IMR-90 (cell line): ENCODE data around the gene CBR4. TPM values are rescaled to one million over a fixed set of nuclear protein-coding genes. Genes with fewer than 3 reads are reported as not detected.
"Not testable (repeated sequence)": the region's sequence is repeated elsewhere in the genome, so short reads cannot be mapped to it uniquely, and the experiment has no call there.

Experiments
- ATAC-seq: fragments of 200-7000 bp; cut with Tn5 transposase; 2 replicates; pipeline ENCODE4 v1.9.1; 2020; ENCODE audit warnings: low read depth, mild to moderate bottlenecking, moderate library complexity
- BruUV-seq: library from RNA; stranded (reverse); fragments of 400-500 nt; replicated peaks from 2 replicates; lab custom pipeline; 2021; lab: Mats Ljungman, UMichigan
- CTCF ChIA-PET: fragments of 300-600 bp; formaldehyde crosslinking; extraction: SDS; loops from one replicate; lab custom pipeline; 2021; ENCODE audit warnings: antibody characterized with exemption; lab: Yijun Ruan, JAX
- POLR2A ChIA-PET: fragments of 300-600 bp; sonication (Branson Sonifier 250); formaldehyde crosslinking; loops from one replicate; lab custom pipeline; 2022; ENCODE audit warnings: antibody characterized with exemption; ENCODE audit not compliant: unreplicated experiment; lab: Charles Lee
- DNase-seq: peaks from one replicate; pipeline ENCODE4 v3.0.0; 2013
- H2AFZ ChIP-seq: replicated peaks from 2 replicates; pipeline ENCODE3; 2013; ENCODE audit warnings: low read length, mild to moderate bottlenecking; ENCODE audit not compliant: poor library complexity
- H2AK5ac ChIP-seq: 2 replicates; pipeline ENCODE4 v1.6.1; 2013; ENCODE audit warnings: low read depth, low read length, inconsistent platforms
- H2AK9ac ChIP-seq: replicated peaks from 2 replicates; pipeline ENCODE3; 2013; ENCODE audit warnings: mild to moderate bottlenecking, low read depth, low read length, moderate library complexity; ENCODE audit not compliant: poor library complexity
- H2BK120ac ChIP-seq: 2 replicates; pipeline ENCODE4 v1.6.1; 2013; ENCODE audit warnings: low read depth, low read length, inconsistent platforms
- H2BK15ac ChIP-seq: 3 replicates; pipeline ENCODE4 v1.6.1; 2013; ENCODE audit warnings: low read depth, low read length, inconsistent platforms
- H2BK20ac ChIP-seq: 2 replicates; pipeline ENCODE4 v1.6.1; 2013; ENCODE audit warnings: low read depth, mild to moderate bottlenecking, inconsistent platforms, low read length, moderate library complexity
- H2BK5ac ChIP-seq: 2 replicates; pipeline ENCODE4 v1.6.1; 2013; ENCODE audit warnings: mild to moderate bottlenecking, low read depth, low read length, inconsistent platforms; ENCODE audit not compliant: poor library complexity, severe bottlenecking
- H3K14ac ChIP-seq: replicated peaks from 2 replicates; pipeline ENCODE4 v1.6.1; 2013; ENCODE audit warnings: low read depth, low read length, inconsistent platforms
- H3K18ac ChIP-seq: 2 replicates; pipeline ENCODE4 v1.6.1; 2013; ENCODE audit warnings: low read depth, low read length, control low read depth
- H3K23ac ChIP-seq: 2 replicates; pipeline ENCODE4 v1.6.1; 2013; ENCODE audit warnings: low read depth, low read length, inconsistent platforms
- H3K27ac ChIP-seq: 2 replicates; pipeline ENCODE4 v1.5.1; 2013; ENCODE audit warnings: mild to moderate bottlenecking, control low read depth, low read length; ENCODE audit not compliant: insufficient read depth
- H3K27me3 ChIP-seq: 2 replicates; pipeline ENCODE4 v1.6.1; 2013; ENCODE audit warnings: low read length; ENCODE audit not compliant: control insufficient read depth, insufficient read depth
- H3K36me3 ChIP-seq: 2 replicates; pipeline ENCODE4 v1.6.1; 2013; ENCODE audit warnings: low read length, mixed read lengths; ENCODE audit not compliant: control insufficient read depth, insufficient read depth
- H3K4ac ChIP-seq: 2 replicates; pipeline ENCODE4 v1.6.1; 2013; ENCODE audit warnings: low read depth, low read length, inconsistent platforms
- H3K4me1 ChIP-seq: 2 replicates; pipeline ENCODE4 v1.6.1; 2013; ENCODE audit warnings: low read length, mixed read lengths; ENCODE audit not compliant: control insufficient read depth, insufficient read depth
- H3K4me2 ChIP-seq: 2 replicates; pipeline ENCODE4 v1.6.1; 2013; ENCODE audit warnings: low read depth, mild to moderate bottlenecking, control low read depth, low read length, moderate library complexity
- H3K4me3 ChIP-seq: 2 replicates; pipeline ENCODE4 v1.5.1; 2013; ENCODE audit warnings: low read depth, mild to moderate bottlenecking, control low read depth, low read length, moderate library complexity; ENCODE audit not compliant: insufficient read depth
- H3K56ac ChIP-seq: 2 replicates; pipeline ENCODE4 v1.6.1; 2013; ENCODE audit warnings: low read length, inconsistent platforms; ENCODE audit not compliant: insufficient read depth; ENCODE audit errors: extremely low read depth
- H3K79me1 ChIP-seq, 2 experiments: 2 replicates each; pipeline ENCODE4 v1.6.1; 2013; ENCODE audit warnings: low read length in 2 of 2, inconsistent platforms in 1 of 2, low read depth in 1 of 2
- H3K9ac ChIP-seq: 2 replicates; pipeline ENCODE4 v1.6.1; 2013; ENCODE audit warnings: low read depth, low read length, control low read depth
- H3K9me1 ChIP-seq: 2 replicates; pipeline ENCODE4 v1.6.1; 2013; ENCODE audit warnings: low read length, inconsistent platforms; ENCODE audit not compliant: insufficient read depth
- H3K9me3 ChIP-seq: 2 replicates; pipeline ENCODE4 v1.6.1; 2013; ENCODE audit warnings: low read length; ENCODE audit not compliant: control insufficient read depth, insufficient read depth
- H4K20me1 ChIP-seq: 2 replicates; pipeline ENCODE4 v1.6.1; 2013; ENCODE audit warnings: low read length, inconsistent platforms; ENCODE audit not compliant: insufficient read depth
- H4K5ac ChIP-seq: 2 replicates; pipeline ENCODE4 v1.6.1; 2013; ENCODE audit warnings: mild to moderate bottlenecking, low read depth, low read length, control low read depth
- H4K8ac ChIP-seq, 2 experiments: 2 replicates each; pipeline ENCODE4 v1.6.1; 2013; ENCODE audit warnings: low read depth in 2 of 2, low read length in 2 of 2, control low read depth in 1 of 2, inconsistent platforms in 1 of 2
- H4K91ac ChIP-seq: 2 replicates; pipeline ENCODE4 v1.6.1; 2013; ENCODE audit warnings: low read depth, low read length, inconsistent platforms; ENCODE audit not compliant: insufficient read depth
- BHLHE40 ChIP-seq: fragments of 150-350 bp; IDR thresholded peaks from 2 replicates; pipeline ENCODE4 v1.6.1; 2016; ENCODE audit warnings: mild to moderate bottlenecking, low read depth, low read length
- CEBPB ChIP-seq: IDR thresholded peaks from 2 replicates; pipeline ENCODE4 v1.6.1; 2012; ENCODE audit warnings: low read depth, low read length, improper control_type of control experiment
- FOS ChIP-seq: fragments of 150-350 bp; IDR thresholded peaks from 2 replicates; pipeline ENCODE4 v1.6.1; 2016; ENCODE audit warnings: low read depth, low read length
- MAZ ChIP-seq: IDR thresholded peaks from 2 replicates; pipeline ENCODE4 v1.6.1; 2012; ENCODE audit warnings: low read depth, mild to moderate bottlenecking, low read length, improper control_type of control experiment, moderate library complexity, borderline replicate concordance
- MXI1 ChIP-seq: IDR thresholded peaks from 2 replicates; pipeline ENCODE4 v1.6.1; 2012; ENCODE audit warnings: low read depth, mild to moderate bottlenecking, low read length, moderate library complexity, borderline replicate concordance
- NFE2L2 ChIP-seq: fragments of 150-350 bp; IDR thresholded peaks from 2 replicates; pipeline ENCODE4 v1.6.1; 2016; ENCODE audit warnings: low read depth, mild to moderate bottlenecking, low read length
- POLR2A ChIP-seq: IDR thresholded peaks from 2 replicates; pipeline ENCODE4 v1.6.1; 2012; ENCODE audit warnings: mild to moderate bottlenecking, low read depth, low read length
- RCOR1 ChIP-seq: IDR thresholded peaks from 2 replicates; pipeline ENCODE4 v1.6.1; 2012; ENCODE audit warnings: mild to moderate bottlenecking, low read length, improper control_type of control experiment; ENCODE audit not compliant: insufficient replicate concordance
- RFX5 ChIP-seq: IDR thresholded peaks from 2 replicates; pipeline ENCODE4 v1.8.0; 2012; ENCODE audit warnings: low read depth, mild to moderate bottlenecking, low read length, moderate library complexity
- WGBS, 2 experiments: methylation state at CpG; one replicate each; pipeline versions ENCODE4 v1.1.5 to v1.1.7; 2013; ENCODE audit warnings: missing lambda C conversion rate in 2 of 2; ENCODE audit not compliant: insufficient read length in 1 of 2; ENCODE audit errors: extremely low coverage in 2 of 2; 5-methylcytosine and 5-hydroxymethylcytosine counted together
- dilution Hi-C: fragments of 300-500 bp; cut with HindIII; formaldehyde crosslinking; loops from one replicate; pipeline ENCODE4 v1.14.3; 2018; ENCODE audit warnings: low sequenced_read_pairs; ENCODE audit not compliant: unreplicated experiment
- in situ Hi-C: fragments of 300-500 bp; cut with MboI; formaldehyde crosslinking; loops from 3 replicates; pipeline ENCODE4 v1.14.3; 2019; ENCODE audit warnings: low sequenced_read_pairs, inconsistent platforms, mixed read lengths
- intact Hi-C: fragments of 100-400 bp; cut with micrococcal nuclease; formaldehyde crosslinking; loops from 2 replicates; pipeline ENCODE4 v1.10.0; 2022
- polyA plus RNA-seq, 3 experiments: library from polyadenylated mRNA; depleted of rRNA; stranded (reverse); fragments of >200 nt; gene quantifications; 2 replicates each; pipeline ENCODE4 v1.2.3, GENCODE V29; 2012; ENCODE audit warnings: low replicate concordance in 1 of 3
- total RNA-seq: library from RNA; depleted of rRNA; stranded (reverse); fragments of >200 nt; gene quantifications from 2 replicates; pipeline ENCODE4 v1.2.3, GENCODE V29; 2012

CBR4 gene
- total and polyA plus RNA-seq, 2 of the 4 experiments (the other 2 are of a cell fraction), result 2.7 to 4.5 TPM

DNA sequence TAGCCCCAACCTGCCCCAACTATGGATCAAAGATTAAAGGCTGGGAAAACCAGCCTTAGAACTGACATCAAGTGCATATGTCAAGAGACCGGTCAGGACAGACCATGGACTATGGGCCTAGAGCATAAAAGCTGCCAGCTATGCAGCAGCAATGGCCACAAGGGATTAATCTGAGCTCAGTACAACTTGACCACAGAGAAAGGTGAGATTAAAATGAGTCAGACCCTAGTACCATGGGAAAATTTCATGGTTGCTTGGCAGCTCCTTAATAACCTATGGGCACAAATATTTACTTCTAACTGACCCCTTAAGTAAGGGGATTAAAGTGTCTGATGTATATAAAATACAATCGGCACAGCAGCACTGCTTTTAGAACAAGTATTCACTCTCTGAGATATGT lies 54.4 kb downstream of the CBR4 start:
- no peak for DNase-seq
- Histone ChIP-seq H3K9me1 (no peaks in the 10 kb centered on the region), H3K36me3 (no peaks in the 10 kb centered on the region), H3K4ac (no peak overlapping the region), H4K8ac (no peak overlapping the region), H2BK120ac (no peak overlapping the region), H3K9ac (no peak overlapping the region), H2BK15ac (no peak overlapping the region), H3K23ac (no peak overlapping the region), H2BK20ac (no peak overlapping the region), H3K9me3 (no peaks in the 10 kb centered on the region), H3K4me3 (no peak overlapping the region), H4K91ac (no peak overlapping the region), H2AFZ (no peak overlapping the region), H4K20me1 (no peaks in the 10 kb centered on the region), H2BK5ac (no peak overlapping the region), H3K14ac (no peak overlapping the region), H3K18ac (no peak overlapping the region), H4K5ac (no peak overlapping the region), H3K79me1 (no peaks in the 10 kb centered on the region), H3K4me2 (no peak overlapping the region), H3K4me1 (no peaks in the 10 kb centered on the region), H3K56ac (no peak overlapping the region), H2AK9ac (no peak overlapping the region), H3K27me3 (no peaks in the 10 kb centered on the region), H2AK5ac (no peak overlapping the region), H3K27ac (no peak overlapping the region)
- ChIA-PET CTCF (no interaction called here), POLR2A (no interaction called here)
- no peak for ATAC-seq
- BruUV-seq, result no TSS peak
- 91% methylated on average over 1 of the region's 2 CpGs; no CpG with 5 or more reads in 1 of the 2 experiments for WGBS, 2 experiments
- TF ChIP-seq CEBPB (no peak), FOS (no peak), BHLHE40 (no peak), POLR2A (no peak), RFX5 (no peak), MXI1 (no peak), RCOR1 (no peak), MAZ (no peak), NFE2L2 (no peak)
- dilution Hi-C loops, result no loop called here
- intact Hi-C loops, result no loop called here
- in situ Hi-C loops, result no loop called here

DNA sequence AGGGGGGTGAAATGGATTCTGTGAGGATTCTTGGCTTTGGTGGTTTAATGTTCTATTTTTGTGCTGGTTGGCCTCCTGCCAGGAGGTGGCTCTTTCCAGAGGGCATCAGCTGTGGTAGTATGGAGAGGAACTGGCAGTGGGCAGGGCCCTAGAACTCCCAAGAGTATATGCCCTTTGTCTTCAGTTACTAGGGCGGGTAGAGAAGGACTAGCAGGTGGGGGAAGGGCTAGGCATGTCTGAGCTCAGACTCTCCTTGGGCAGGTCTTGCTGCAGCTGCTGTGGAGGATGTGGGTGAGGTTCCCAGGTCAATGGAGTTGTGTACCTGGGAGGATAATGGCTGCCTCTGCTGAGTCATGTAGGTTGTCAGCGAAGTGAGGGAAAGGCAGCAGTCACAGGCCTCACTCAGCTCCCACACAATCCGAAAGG lies 57.2 kb downstream of the CBR4 start:
- H2AFZ ChIP-seq, result peak overlapping the region; percentile 21
- H3K4ac ChIP-seq, H3K4me1 ChIP-seq, H4K20me1 ChIP-seq, BruUV-seq, H3K9ac ChIP-seq, ATAC-seq, H3K36me3 ChIP-seq, H3K4me2 ChIP-seq, H3K14ac ChIP-seq, H3K27me3 ChIP-seq, H2BK5ac ChIP-seq, H4K8ac ChIP-seq, intact Hi-C loops, dilution Hi-C loops, H3K9me1 ChIP-seq, H2AK5ac ChIP-seq, H2BK15ac ChIP-seq, H3K4me3 ChIP-seq, in situ Hi-C loops, H3K9me3 ChIP-seq, H3K56ac ChIP-seq, H3K23ac ChIP-seq, H3K18ac ChIP-seq, DNase-seq, H4K5ac ChIP-seq, H2BK20ac ChIP-seq, H2AK9ac ChIP-seq, H3K27ac ChIP-seq, H2BK120ac ChIP-seq, H3K79me1 ChIP-seq, POLR2A ChIA-PET, H4K91ac ChIP-seq, CTCF ChIA-PET: not testable (repeated sequence)
- 100% methylated on average over 1 of the region's 3 CpGs; no CpG with 5 or more reads in 1 of the 2 experiments for WGBS, 2 experiments
